Measurements from ENCODE around the gene NHSL1. TPM values are rescaled to one million over a fixed set of nuclear protein-coding genes. Genes with fewer than 3 reads are reported as not detected.

Gene NHSL1
- total RNA-seq, 6 experiments from 2014 or later = 19.8 to 54.2 (median 28.5) TPM

DNA sequence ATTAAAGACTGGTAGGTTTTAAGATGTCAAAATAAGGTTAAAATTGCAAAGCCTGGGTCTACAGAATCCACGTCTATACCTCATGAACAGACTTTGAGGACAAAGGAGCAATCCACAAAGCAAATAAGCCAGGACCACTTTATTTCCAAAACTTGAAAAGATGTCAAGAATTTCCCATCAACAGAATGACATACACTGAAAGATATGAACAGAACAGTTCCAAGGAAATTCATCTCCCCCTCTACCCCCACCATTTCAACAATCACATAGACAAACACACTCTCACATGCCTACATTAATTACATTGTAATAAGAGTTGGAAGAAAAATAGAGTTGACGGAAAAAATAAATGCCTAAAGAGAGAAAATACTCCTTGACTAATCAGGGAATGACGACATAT lies 45.2 kb upstream of the NHSL1 start:
- DNase-seq (no peak), ATAC-seq (no peak)
- Histone ChIP-seq H3K36me3 (no peaks in the 10 kb centered on the region), H3K4me1 (peaks cover 0 to 33% (median 6%) of the 10 kb centered on the region in 4 donors), H3K27me3 (no peaks in the 10 kb centered on the region), H3K9me3 (no peaks in the 10 kb centered on the region), H3K4me3 (no peak overlapping the region), H3K27ac (peak overlapping the region in 1 of 3 donors; percentile 50)
- 58% methylated on average over 3 of the region's 3 CpGs for WGBS (ENCODE audit: insufficient coverage, low coverage, low lambda C conversion rate, missing lambda C conversion rate)
- TF ChIP-seq CTCF (IDR thresholded peaks at IDR 0.05) = no peak
- no peak for TF ChIP-seq POLR2A (IDR thresholded peaks at IDR 0.05)
- intact Hi-C loops (cut with DNase I) = no loop called here

GRCh38 chr6:138543657-138544056 lies 44.4 kb upstream of the NHSL1 start:
- peaks cover 0 to 30% (median 6%) of the 10 kb centered on the region in 4 donors for H3K4me1 ChIP-seq
- no peak overlapping the region for H3K27ac ChIP-seq
- no peaks in the 10 kb centered on the region for H3K36me3 ChIP-seq
- DNase-seq (no peak), ATAC-seq (no peak)
- no peaks in the 10 kb centered on the region for H3K9me3 ChIP-seq
- WGBS (ENCODE audit: insufficient coverage, low coverage, low lambda C conversion rate, missing lambda C conversion rate) = 11% methylated on average over 4 of the region's 4 CpGs
- intact Hi-C loops (cut with DNase I) = no loop called here
- no peak overlapping the region for H3K4me3 ChIP-seq
- no peaks in the 10 kb centered on the region for H3K27me3 ChIP-seq
- TF ChIP-seq CTCF (IDR thresholded peaks at IDR 0.05) = no peak
- TF ChIP-seq POLR2A (IDR thresholded peaks at IDR 0.05) = no peak

DNA sequence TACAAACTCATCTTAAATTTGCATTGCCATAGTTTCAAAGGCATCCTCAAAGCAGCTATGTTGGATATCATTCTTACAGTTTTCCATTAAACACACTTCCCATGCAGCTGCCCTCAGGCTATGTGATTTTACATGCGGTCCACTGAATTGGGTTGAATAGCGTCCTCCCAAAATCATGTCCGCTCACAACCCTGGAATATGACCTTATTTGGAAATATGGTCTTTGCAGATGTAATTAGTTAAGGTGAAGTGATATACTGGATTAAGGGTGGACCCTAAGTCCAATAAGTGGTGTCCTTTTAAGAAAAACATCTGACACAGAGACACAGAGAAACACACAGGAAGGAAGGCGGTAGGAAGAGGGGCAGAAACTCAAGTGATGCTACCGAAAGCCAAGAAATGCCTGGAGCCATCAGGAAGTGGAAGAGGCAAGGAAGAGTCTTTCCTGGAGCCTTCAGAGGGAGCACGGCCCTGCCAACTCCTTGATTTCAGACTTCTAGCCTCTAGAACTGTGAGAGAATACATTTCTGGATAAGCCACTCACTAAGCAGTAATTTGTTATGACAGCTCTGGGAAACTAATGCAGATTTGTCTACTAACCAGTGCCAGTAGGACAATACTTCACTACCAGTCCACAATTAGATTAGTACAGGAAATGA lies 42.7 kb upstream of the NHSL1 start:
- Histone ChIP-seq H3K27ac (peak overlapping the region; percentile 2 to 63 (median 46)), H3K4me1 (peaks cover 0 to 34% (median 8%) of the 10 kb centered on the region in 4 donors), H3K4me3 (no peak overlapping the region), H3K27me3 (no peaks in the 10 kb centered on the region), H3K9me3 (no peaks in the 10 kb centered on the region), H3K36me3 (no peaks in the 10 kb centered on the region)
- intact Hi-C loops (cut with DNase I) = no loop called here
- DNase-seq (no peak), ATAC-seq (no peak)
- 64% methylated on average over 6 of the region's 6 CpGs for WGBS (ENCODE audit: insufficient coverage, low coverage, low lambda C conversion rate, missing lambda C conversion rate)
- TF ChIP-seq POLR2A (IDR thresholded peaks at IDR 0.05) (no peak), CTCF (IDR thresholded peaks at IDR 0.05) (no peak)

DNA sequence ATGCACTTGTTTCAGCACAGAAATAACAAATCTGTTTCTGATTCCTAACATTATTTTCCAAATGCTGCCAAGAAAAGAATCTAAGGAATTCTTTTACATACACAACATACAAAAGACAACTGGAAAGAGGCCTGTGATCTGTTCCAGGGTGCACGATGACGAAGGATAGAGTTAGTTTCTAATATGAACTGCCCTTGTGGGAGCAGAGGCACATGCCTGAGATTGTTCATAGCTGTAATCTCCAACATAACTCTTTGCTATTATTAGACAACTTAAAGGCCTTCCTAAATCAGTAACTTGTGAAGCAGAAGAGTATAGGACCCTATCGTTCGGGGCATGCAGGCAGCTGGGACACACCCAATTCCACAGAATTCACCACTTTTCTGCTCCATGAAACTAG lies 41.2 kb upstream of the NHSL1 start:
- no peak for DNase-seq
- TF ChIP-seq POLR2A (IDR thresholded peaks at IDR 0.05) = no peak
- no peak for ATAC-seq
- Histone ChIP-seq H3K4me1 (peaks cover 0 to 29% (median 8%) of the 10 kb centered on the region in 4 donors), H3K9me3 (no peaks in the 10 kb centered on the region), H3K36me3 (no peaks in the 10 kb centered on the region), H3K4me3 (no peak overlapping the region), H3K27ac (peak overlapping the region in 2 of 3 donors; percentile 37 to 63), H3K27me3 (no peaks in the 10 kb centered on the region)
- WGBS (ENCODE audit: insufficient coverage, low coverage, low lambda C conversion rate, missing lambda C conversion rate) = 67% methylated on average over 4 of the region's 4 CpGs
- intact Hi-C loops (cut with DNase I) = no loop called here

- Histone ChIP-seq H3K36me3 (no peaks in the 10 kb centered on the region), H3K27me3 (no peaks in the 10 kb centered on the region), H3K27ac (no peak overlapping the region), H3K4me3 (no peak overlapping the region), H3K9me3 (no peaks in the 10 kb centered on the region), H3K4me1 (peaks cover 0 to 27% (median 8%) of the 10 kb centered on the region in 4 donors)
- intact Hi-C loops (cut with DNase I) = no loop called here
- DNase-seq (no peak), ATAC-seq (no peak)
- WGBS (ENCODE audit: insufficient coverage, low coverage, low lambda C conversion rate, missing lambda C conversion rate) = 22% methylated on average over 1 of the region's 1 CpG
- no peak for TF ChIP-seq POLR2A (IDR thresholded peaks at IDR 0.05)
- TF ChIP-seq CTCF (IDR thresholded peaks at IDR 0.05) = no peak
Measured at GRCh38 chr6:138539876-138540275, 40.6 kb upstream of the NHSL1 start.

Measured in right lobe of liver (tissue), 6 donors.